Duodenal mucosa (tissue), 2 donors: ENCODE measurements around the gene SMCO3.

ENCODE experiments used
- H3K27ac ChIP-seq: one replicate; pipeline ENCODE4 v1.7.0; 2013; ENCODE audit warnings: low read depth, low read length
- H3K27me3 ChIP-seq, 2 donors: one replicate each; pipeline ENCODE4 v1.7.0; 2013; ENCODE audit warnings: low read length in 2 of 2, control low read depth in 1 of 2; ENCODE audit not compliant: insufficient read depth in 2 of 2, control insufficient read depth in 1 of 2
- H3K36me3 ChIP-seq, 2 donors: one replicate each; pipeline ENCODE4 v1.7.0; 2013; ENCODE audit warnings: low read length in 2 of 2, control low read depth in 1 of 2; ENCODE audit not compliant: insufficient read depth in 2 of 2, control insufficient read depth in 1 of 2
- H3K4me1 ChIP-seq, 2 donors: one replicate each; pipeline ENCODE4 v1.7.0; 2013; ENCODE audit warnings: low read length in 2 of 2, control low read depth in 1 of 2; ENCODE audit not compliant: insufficient read depth in 2 of 2, control insufficient read depth in 1 of 2
- H3K4me3 ChIP-seq, 2 donors: one replicate each; pipeline ENCODE4 v1.7.0; 2013; ENCODE audit warnings: low read length in 2 of 2, low read depth in 1 of 2
- H3K9ac ChIP-seq, 2 donors: one replicate each; pipeline ENCODE4 v1.7.0; 2013; ENCODE audit warnings: low read length in 2 of 2, low read depth in 1 of 2
- H3K9me3 ChIP-seq, 2 donors: one replicate each; pipeline ENCODE4 v1.7.0; 2013; ENCODE audit warnings: low read length in 2 of 2, control low read depth in 1 of 2; ENCODE audit not compliant: control insufficient read depth in 1 of 2

Gene SMCO3

DNA sequence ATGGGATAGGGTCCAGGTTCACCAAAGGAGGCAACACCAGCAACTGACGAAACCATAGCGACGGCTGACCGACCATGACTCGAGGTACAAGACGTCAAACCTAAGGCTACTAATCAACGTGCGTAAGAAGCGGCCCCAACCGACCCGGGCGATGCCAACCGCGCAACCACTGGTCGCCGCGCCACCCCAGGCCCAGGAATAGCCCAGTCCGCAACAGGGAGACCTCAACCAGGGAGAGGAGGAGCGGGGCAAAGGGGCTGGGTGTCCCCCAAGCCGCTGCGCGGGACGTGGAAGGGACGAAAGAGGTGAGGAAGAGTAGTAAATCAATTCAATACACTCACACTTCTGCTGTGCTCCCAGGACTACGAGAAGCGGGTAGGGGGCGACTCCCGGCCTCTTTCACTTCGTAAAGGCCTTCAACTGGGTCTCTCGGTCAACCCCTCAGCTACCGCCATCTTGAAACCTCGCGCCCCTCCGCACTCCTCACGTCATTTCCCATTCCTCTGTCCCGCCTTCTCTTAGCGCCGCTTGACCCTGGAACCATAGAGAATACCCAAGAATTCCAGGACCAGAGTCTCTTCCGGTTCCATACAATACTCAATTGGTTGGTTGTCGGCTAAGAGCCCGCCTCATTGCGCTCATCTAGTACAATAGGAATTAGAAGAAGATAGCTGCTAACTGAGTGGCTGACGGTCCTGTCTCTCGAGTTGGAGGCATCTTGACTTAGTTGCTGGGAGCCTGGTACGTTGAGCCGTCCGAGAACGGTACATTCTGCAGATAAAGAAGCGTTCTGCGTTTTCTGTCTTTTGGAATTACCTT, 10.8 kb downstream of the SMCO3 start, which contains the start of the genes C12orf60 and WBP11:
Gene C12orf60, plus strand, starts transcription at position 660 of the 819 bp plus-strand sequence. CDS start 19,266 bp downstream, outside the sequence.
Gene WBP11, minus strand, starts transcription at position 468 of the 819 bp plus-strand sequence. CDS start 2,095 bp downstream, outside the sequence.
- Histone ChIP-seq H3K27ac (peak within 1 kb of the TSS; percentile 84), H3K9me3 (no peaks in the 10 kb centered on the region), H3K9ac (peak within 1 kb of the TSS; percentile 95 to 97), H3K4me3 (peak within 1 kb of the TSS; percentile 99), H3K36me3 (peaks cover 4 to 9% of the 10 kb centered on the region in 2 donors), H3K27me3 (no peaks in the 10 kb centered on the region), H3K4me1 (peaks cover 13 to 22% of the 10 kb centered on the region in 2 donors)

DNA sequence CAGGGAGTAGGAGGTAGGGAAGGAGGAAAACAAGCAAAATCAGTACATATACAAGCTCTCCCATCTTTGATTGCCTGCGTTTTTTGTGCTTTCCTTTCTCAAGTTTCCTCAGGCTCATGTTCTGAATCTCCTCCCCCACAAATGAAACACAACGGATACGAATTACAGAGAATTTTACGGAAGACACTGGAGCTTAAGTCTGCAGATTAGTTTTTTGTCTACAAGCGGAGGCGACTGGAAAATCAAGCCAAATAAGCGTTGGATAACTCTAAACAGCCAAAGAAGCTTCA, 11.3 kb downstream of the SMCO3 start:
- Histone ChIP-seq H3K27ac (peak overlapping the region; percentile 84), H3K9me3 (no peaks in the 10 kb centered on the region), H3K4me1 (peaks cover 13 to 22% of the 10 kb centered on the region in 2 donors), H3K36me3 (peaks cover 4 to 14% of the 10 kb centered on the region in 2 donors), H3K27me3 (no peaks in the 10 kb centered on the region), H3K9ac (peak overlapping the region; percentile 95 to 97), H3K4me3 (peak overlapping the region; percentile 99)

DNA sequence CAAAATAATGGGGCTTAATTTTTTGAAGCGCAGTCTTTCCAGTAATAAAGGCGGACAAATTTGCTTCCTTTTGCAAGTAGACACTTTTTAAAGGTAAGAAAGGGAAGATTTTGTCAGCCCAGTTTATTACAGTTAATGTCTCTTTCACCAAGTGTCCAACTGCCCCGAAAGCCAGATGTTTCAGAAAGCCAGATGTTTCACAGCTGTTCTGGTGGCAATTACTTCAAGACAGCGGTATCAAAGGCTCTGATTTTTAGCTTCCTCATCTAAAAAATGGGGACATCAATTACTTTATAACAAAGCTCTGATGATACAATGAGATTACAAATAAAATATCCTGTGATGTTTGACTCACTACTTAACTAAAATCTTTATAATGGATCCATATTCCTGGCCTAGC, 11.7 kb downstream of the SMCO3 start:
- H3K4me3 ChIP-seq = peak overlapping the region; percentile 99
- H3K9ac ChIP-seq = peak overlapping the region in 1 of 2 donors; percentile 97
- H3K36me3 ChIP-seq = peaks cover 8 to 19% of the 10 kb centered on the region in 2 donors
- H3K27ac ChIP-seq = no peak overlapping the region
- peaks cover 13 to 22% of the 10 kb centered on the region in 2 donors for H3K4me1 ChIP-seq
- H3K27me3 ChIP-seq = no peaks in the 10 kb centered on the region
- H3K9me3 ChIP-seq = no peaks in the 10 kb centered on the region

DNA sequence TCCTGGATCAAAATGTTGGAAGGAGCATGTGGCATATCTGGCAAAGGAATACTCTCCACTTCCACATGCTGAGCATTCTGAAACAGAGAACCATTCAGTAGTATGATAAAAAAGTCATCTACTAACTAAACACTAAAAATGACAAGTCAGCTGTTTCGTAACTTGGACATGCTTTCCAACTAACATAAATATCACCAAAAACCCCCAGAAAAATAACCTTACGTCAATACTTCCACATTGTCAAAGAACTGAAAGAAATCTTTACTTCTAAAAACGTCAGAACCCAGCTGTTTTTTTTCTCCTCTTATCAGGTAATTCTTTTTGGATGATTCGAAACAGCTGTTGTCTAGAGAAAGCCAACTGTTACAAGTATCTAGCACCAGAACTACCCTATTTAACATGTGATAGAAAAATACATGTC, 18.9 kb downstream of the SMCO3 start:
- no peak overlapping the region for H3K27ac ChIP-seq
- H3K9ac ChIP-seq = no peak overlapping the region
- no peak overlapping the region for H3K4me3 ChIP-seq
- no peaks in the 10 kb centered on the region for H3K9me3 ChIP-seq
- H3K4me1 ChIP-seq = no peaks in the 10 kb centered on the region
- H3K27me3 ChIP-seq = no peaks in the 10 kb centered on the region
- H3K36me3 ChIP-seq = peaks cover 38 to 72% of the 10 kb centered on the region in 2 donors

DNA sequence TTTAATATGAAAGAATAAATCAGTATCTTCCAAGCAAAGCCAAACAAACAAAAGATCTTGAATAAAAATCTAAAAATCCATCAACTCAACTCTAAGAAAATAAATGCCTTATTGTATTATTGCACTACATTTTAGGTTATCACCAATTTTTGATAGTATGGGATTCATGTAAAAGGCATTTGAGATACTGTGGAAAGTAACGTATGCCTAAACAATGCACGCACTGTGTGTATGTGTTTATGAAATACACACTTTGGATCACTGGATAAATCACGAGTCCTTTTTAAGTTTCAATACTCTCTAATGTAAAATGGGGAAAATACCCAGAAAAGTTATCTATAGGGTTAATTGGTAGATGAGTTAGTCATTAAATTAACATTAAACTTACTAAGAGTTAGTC, 28.4 kb downstream of the SMCO3 start:
- no peak overlapping the region for H3K9ac ChIP-seq
- no peak overlapping the region for H3K27ac ChIP-seq
- peaks cover 23 to 42% of the 10 kb centered on the region in 2 donors for H3K36me3 ChIP-seq
- no peaks in the 10 kb centered on the region for H3K9me3 ChIP-seq
- H3K27me3 ChIP-seq = no peaks in the 10 kb centered on the region
- no peak overlapping the region for H3K4me3 ChIP-seq
- no peaks in the 10 kb centered on the region for H3K4me1 ChIP-seq

DNA sequence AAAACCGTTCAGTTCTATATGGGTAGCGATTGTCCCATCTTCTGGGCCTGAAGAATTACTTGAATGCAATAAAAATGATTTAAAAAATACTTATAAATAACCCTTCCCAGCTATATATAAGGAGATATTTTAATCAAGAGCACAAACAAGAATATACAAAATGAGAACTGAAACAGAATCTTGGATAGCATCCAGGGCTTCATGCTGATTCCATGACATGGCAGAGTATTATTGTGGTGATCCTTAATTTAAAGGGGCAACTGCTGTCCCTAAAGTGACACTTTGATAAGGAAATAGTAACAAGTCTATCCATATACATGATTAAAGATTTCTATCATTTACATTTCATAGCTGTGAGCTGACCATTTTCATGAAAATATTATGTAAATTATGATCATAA, 29.5 kb downstream of the SMCO3 start:
- no peaks in the 10 kb centered on the region for H3K27me3 ChIP-seq
- H3K9me3 ChIP-seq = no peaks in the 10 kb centered on the region
- no peak overlapping the region for H3K9ac ChIP-seq
- no peaks in the 10 kb centered on the region for H3K4me1 ChIP-seq
- H3K27ac ChIP-seq = no peak overlapping the region
- H3K4me3 ChIP-seq = no peak overlapping the region
- peaks cover 15 to 33% of the 10 kb centered on the region in 2 donors for H3K36me3 ChIP-seq

DNA sequence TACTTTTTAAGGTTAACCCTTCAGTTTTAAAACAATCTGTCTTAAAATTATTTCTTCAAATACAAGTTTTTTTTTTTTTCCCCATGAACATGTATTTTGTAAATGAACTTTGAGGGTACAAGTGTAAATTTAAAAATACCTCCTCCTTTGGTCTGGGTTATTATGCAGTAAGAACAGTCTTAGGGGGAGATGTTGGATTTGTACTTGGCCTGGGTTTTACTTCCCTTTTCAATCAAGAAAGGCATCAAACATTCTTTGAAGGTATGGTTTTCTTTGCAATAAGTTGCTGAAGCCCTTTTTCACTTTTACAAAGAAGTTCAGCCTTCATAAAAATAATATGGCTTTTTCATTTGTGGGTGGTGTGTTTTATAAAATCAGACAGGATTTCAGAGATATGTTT, 31.2 kb downstream of the SMCO3 start:
- Histone ChIP-seq H3K4me1 (no peaks in the 10 kb centered on the region), H3K27me3 (no peaks in the 10 kb centered on the region), H3K4me3 (no peak overlapping the region), H3K36me3 (peaks cover under 1 to 20% of the 10 kb centered on the region in 2 donors), H3K27ac (no peak overlapping the region), H3K9me3 (no peaks in the 10 kb centered on the region), H3K9ac (no peak overlapping the region)

DNA sequence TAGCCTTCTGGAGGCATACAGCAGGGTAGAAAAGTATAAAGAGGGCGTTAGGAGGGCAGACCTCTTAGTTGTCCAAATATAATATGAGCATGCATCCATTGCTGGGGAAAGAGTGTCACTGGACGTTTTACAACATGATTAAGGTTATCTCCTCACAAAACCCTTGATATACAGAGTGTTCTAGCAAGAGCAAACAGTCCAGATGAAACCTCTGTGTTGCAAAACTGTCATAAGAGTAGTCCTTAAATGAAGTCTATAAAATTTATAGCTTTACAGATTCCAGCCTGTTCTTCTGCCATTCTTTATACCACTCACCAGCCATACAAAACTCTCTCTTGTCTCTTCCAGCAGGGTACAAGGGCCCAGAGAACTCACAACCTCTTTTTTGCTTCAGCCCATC, 32.4 kb downstream of the SMCO3 start:
- no peaks in the 10 kb centered on the region for H3K27me3 ChIP-seq
- H3K9ac ChIP-seq = no peak overlapping the region
- H3K27ac ChIP-seq = no peak overlapping the region
- no peak overlapping the region for H3K4me3 ChIP-seq
- peaks cover 0 to 8% of the 10 kb centered on the region in 2 donors for H3K36me3 ChIP-seq
- H3K9me3 ChIP-seq = no peaks in the 10 kb centered on the region
- peaks cover 0 to 10% of the 10 kb centered on the region in 2 donors for H3K4me1 ChIP-seq

DNA sequence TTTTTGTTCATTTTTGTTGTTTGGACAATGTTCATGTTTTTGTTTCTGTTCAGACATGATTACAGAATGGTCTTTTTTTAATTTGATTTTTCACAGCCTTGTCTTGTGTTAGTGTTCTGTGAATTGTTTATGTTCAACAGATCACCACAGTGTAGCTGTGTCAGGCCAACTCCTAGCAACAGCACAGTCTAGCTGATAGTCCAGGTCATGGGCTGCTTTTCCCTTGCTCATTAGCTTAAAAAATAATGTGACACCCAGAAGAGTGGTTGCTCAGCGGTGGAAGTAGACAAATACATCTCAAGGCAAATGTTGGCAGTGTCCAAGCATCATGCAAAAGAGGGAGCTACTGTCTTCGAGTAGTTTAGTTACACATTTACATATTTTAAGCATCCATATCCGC, 33.1 kb downstream of the SMCO3 start:
- Histone ChIP-seq H3K36me3 (peaks cover 0 to 6% of the 10 kb centered on the region in 2 donors), H3K4me1 (peaks cover 6 to 17% of the 10 kb centered on the region in 2 donors), H3K4me3 (no peak overlapping the region), H3K9me3 (no peaks in the 10 kb centered on the region), H3K27ac (no peak overlapping the region), H3K9ac (no peak overlapping the region), H3K27me3 (no peaks in the 10 kb centered on the region)

DNA sequence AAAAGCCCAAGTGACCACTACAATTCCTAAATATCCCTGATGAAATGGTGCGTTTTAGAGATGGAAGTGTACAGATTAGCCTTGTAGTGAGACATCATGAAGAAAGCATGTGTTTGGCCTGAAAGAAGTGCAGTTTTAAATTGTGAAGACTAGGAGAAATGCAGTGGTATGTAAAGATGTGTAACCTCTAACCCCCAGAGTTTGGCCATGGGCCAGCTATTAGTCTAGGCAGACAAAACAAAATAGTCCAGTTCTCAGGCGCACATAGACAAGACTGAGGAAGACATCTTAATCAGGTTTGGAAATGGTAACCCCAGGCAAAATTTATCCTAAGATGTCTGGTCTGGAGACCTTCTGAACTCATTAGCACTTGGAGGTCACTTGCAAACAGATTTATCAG, 34.1 kb downstream of the SMCO3 start:
- no peaks in the 10 kb centered on the region for H3K36me3 ChIP-seq
- no peaks in the 10 kb centered on the region for H3K27me3 ChIP-seq
- no peak overlapping the region for H3K27ac ChIP-seq
- no peak overlapping the region for H3K9ac ChIP-seq
- H3K9me3 ChIP-seq = no peaks in the 10 kb centered on the region
- H3K4me1 ChIP-seq = peaks cover 10 to 20% of the 10 kb centered on the region in 2 donors
- H3K4me3 ChIP-seq = no peak overlapping the region
